Measurements from ENCODE around the gene DDX6. TPM values are rescaled to one million over a fixed set of nuclear protein-coding genes. Genes with fewer than 3 reads are reported as not detected.
A peak's percentile ranks its signal among the peaks of the same experiment; 100 is the strongest.

DDX6 gene
- total and polyA plus RNA-seq, 2 of the 8 experiments (the other 6 are each of a cell fraction or from before 2014, with no cell fraction given) = 29.8 to 181 TPM

DNA sequence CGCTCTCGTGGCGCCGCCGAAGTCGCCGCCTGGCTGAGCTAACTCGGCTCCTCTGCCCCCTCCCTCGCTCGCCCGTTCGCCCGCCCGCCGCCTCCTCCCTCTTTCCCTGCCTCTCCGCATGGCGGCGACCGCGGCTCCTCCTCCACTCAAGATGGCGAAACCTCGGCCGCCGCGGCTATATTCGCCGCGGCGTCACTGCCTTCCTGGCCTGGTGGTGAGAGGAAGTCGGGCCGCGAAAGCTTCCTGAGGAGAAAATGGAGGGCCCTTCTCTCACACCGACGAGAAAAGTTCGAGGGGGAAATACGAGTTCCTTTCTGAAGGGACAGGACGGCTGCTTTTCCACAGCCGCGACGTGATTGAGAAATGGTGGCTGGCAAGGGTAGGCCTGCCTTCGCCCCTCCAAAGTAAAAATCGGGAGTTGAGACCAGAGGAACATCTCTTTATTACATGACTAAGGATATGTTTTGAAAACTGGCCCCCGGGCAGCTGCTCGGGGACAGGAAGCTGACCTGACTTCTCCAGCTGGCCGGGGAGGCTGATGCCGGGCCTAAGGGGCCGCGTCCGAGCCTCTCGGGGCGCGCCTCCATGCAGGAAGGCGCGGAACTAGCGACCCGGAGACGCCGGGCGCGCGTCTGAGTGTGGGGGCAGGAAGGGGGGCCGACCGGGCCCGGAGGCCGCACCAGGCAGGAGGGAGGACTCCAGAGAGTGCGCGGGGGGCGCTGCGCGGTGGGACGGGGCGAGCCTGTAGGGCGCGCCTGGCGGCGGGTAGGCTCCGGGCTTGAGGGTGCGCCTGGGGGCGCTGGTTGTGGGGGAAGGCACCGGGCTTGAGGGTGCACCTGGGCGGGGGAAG is at the start of gene DDX6 (continued):
- TF ChIP-seq CTBP2 (IDR thresholded peaks at IDR 0.05; ENCODE audit: borderline replicate concordance, insufficient read depth, insufficient read length, low read length) (no peak), SP2 (IDR thresholded peaks at IDR 0.05; ENCODE audit: low read length) (no peak), POLR2A (IDR thresholded peaks at IDR 0.05; ENCODE audit: control extremely low read depth in 1 of 2, low read depth in 2 of 2, low read length in 2 of 2) (peak; percentile 71 to 94; a peak in 2 of 3 replicates), CEBPB (IDR thresholded peaks at IDR 0.05; ENCODE audit: low read depth, low read length) (no peak), PHF8 (conservative IDR thresholded peaks at IDR 0.05; ENCODE audit: low read depth, low read length) (peak; percentile 53), EZH2 (IDR thresholded peaks at IDR 0.05; ENCODE audit: low read depth, low read length, severe bottlenecking) (no peak), BACH1 (IDR thresholded peaks at IDR 0.05; ENCODE audit: low read length) (peak; percentile 43; the same call in 1 of the 2 replicates), SIRT6 (IDR thresholded peaks at IDR 0.05; ENCODE audit: low read length) (no peak), NANOG (IDR thresholded peaks at IDR 0.05; ENCODE audit: insufficient read depth, low read depth, low read length, poor library complexity, severe bottlenecking) (no peak), CHD2 (IDR thresholded peaks at IDR 0.05; ENCODE audit: low read length) (no peak), EGR1 (IDR thresholded peaks at IDR 0.05; ENCODE audit: borderline replicate concordance, low read depth, low read length) (no peak), SUZ12 (IDR thresholded peaks at IDR 0.05; ENCODE audit: low read length) (no peak), ASH2L (IDR thresholded peaks at IDR 0.05; ENCODE audit: low read length) (peak; percentile 49), POLR2AphosphoS5 (IDR thresholded peaks at IDR 0.05; ENCODE audit: low read depth, low read length) (peak; percentile 65; the same call in 1 of the 2 replicates), RBBP5 (IDR thresholded peaks at IDR 0.05; ENCODE audit: borderline replicate concordance, low read depth, low read length) (peak; percentile 12; the same call in 1 of the 2 replicates), SAP30 (IDR thresholded peaks at IDR 0.05; ENCODE audit: insufficient read depth, insufficient replicate concordance, low read length) (no peak), TCF12 (IDR thresholded peaks at IDR 0.05; ENCODE audit: low read depth, low read length) (no peak), CREB1 (IDR thresholded peaks at IDR 0.05) (no peak), BCL11A (IDR thresholded peaks at IDR 0.05; ENCODE audit: low read depth in 2 of 2, low read length in 2 of 2) (no peak), RFX5 (IDR thresholded peaks at IDR 0.05; ENCODE audit: borderline replicate concordance, low read depth, low read length) (no peak), JUN (IDR thresholded peaks at IDR 0.05; ENCODE audit: low read depth, low read length) (no peak), CBX8 (IDR thresholded peaks at IDR 0.05; ENCODE audit: borderline replicate concordance, low read depth, low read length) (no peak), GTF2F1 (IDR thresholded peaks at IDR 0.05; ENCODE audit: borderline replicate concordance, low read depth, low read length) (no peak)
- TF ChIP-seq, protein P1, sequence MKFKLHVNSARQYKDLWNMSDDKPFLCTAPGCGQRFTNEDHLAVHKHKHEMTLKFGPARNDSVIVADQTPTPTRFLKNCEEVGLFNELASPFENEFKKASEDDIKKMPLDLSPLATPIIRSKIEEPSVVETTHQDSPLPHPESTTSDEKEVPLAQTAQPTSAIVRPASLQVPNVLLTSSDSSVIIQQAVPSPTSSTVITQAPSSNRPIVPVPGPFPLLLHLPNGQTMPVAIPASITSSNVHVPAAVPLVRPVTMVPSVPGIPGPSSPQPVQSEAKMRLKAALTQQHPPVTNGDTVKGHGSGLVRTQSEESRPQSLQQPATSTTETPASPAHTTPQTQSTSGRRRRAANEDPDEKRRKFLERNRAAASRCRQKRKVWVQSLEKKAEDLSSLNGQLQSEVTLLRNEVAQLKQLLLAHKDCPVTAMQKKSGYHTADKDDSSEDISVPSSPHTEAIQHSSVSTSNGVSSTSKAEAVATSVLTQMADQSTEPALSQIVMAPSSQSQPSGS (IDR thresholded peaks at IDR 0.05; ENCODE audit: low read length) = no peak
